Measurements from ENCODE around the gene MACROD2. TPM values are rescaled to one million over a fixed set of nuclear protein-coding genes. Genes with fewer than 3 reads are reported as not detected.

The MACROD2 gene
- total RNA-seq, 2 donors from 2014 or later, result 0.95 to 4.2 TPM

DNA sequence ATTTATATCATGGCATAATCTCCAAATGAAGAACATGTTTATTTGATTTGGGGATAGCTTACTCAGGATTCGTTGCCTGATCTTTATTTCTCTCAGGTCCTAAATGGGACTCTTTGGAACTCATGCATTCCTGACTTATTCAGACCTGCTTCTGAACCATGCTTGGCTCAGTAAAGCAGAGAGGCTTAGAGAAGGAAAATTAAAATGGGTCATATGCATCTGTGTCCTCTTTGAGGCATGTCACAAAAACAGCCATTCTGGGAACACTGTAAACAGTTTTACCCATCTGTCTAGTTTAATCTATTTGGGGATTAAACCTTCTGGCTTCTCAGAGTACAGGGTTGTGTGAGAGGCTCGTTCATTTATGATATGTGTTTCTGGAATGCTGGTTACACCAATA lies 1560.6 kb downstream of the MACROD2 start:
- Histone ChIP-seq H3K27ac (no peak overlapping the region), H3K4me1 (ENCODE audit: control insufficient read depth in 1 of 2, low read depth in 2 of 2) (no peaks in the 10 kb centered on the region), H3K36me3 (no peaks in the 10 kb centered on the region), H3K9me3 (peaks cover 3% of the 10 kb centered on the region), H3K4me3 (no peak overlapping the region), H3K27me3 (replicated peaks; ENCODE audit: insufficient read depth) (no peaks in the 10 kb centered on the region)
- DNase-seq (ENCODE audit: low spot score) (no peak), ATAC-seq (ENCODE audit: insufficient number of reproducible peaks, low FRiP score, low read depth) (no peak)
- TF ChIP-seq, protein P1, sequence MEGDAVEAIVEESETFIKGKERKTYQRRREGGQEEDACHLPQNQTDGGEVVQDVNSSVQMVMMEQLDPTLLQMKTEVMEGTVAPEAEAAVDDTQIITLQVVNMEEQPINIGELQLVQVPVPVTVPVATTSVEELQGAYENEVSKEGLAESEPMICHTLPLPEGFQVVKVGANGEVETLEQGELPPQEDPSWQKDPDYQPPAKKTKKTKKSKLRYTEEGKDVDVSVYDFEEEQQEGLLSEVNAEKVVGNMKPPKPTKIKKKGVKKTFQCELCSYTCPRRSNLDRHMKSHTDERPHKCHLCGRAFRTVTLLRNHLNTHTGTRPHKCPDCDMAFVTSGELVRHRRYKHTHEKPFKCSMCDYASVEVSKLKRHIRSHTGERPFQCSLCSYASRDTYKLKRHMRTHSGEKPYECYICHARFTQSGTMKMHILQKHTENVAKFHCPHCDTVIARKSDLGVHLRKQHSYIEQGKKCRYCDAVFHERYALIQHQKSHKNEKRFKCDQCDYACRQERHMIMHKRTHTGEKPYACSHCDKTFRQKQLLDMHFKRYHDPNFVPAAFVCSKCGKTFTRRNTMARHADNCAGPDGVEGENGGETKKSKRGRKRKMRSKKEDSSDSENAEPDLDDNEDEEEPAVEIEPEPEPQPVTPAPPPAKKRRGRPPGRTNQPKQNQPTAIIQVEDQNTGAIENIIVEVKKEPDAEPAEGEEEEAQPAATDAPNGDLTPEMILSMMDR (IDR thresholded peaks at IDR 0.05), result no peak

DNA sequence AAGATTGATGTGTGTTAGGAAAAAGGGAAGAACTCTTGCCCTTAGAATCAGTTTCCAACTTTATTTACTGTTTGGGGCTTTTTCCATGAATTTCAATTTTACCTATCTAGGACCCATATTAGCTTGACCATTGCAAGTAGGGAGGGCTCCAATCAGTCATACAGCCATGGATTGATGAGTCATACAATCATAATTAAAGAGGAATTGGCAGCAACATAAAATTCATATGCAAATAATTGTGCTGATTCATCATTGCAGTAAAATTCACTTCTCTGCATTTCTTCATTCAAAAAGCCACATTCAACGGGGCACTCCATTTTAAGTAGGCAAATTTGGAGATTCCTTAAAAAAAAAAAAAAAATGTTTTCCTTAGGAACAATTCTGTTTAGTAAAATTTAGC lies 1561.6 kb downstream of the MACROD2 start:
- ATAC-seq (ENCODE audit: insufficient number of reproducible peaks, low FRiP score, low read depth) (no peak), DNase-seq (ENCODE audit: low spot score) (no peak)
- H3K4me3 ChIP-seq, result no peak overlapping the region
- no peaks in the 10 kb centered on the region for H3K36me3 ChIP-seq
- no peaks in the 10 kb centered on the region for H3K4me1 ChIP-seq (ENCODE audit: control insufficient read depth in 1 of 2, low read depth in 2 of 2)
- peaks cover 3% of the 10 kb centered on the region for H3K9me3 ChIP-seq
- no peak overlapping the region for H3K27ac ChIP-seq
- no peaks in the 10 kb centered on the region for H3K27me3 ChIP-seq (replicated peaks; ENCODE audit: insufficient read depth)
- TF ChIP-seq, protein P1 (IDR thresholded peaks at IDR 0.05), result no peak

DNA sequence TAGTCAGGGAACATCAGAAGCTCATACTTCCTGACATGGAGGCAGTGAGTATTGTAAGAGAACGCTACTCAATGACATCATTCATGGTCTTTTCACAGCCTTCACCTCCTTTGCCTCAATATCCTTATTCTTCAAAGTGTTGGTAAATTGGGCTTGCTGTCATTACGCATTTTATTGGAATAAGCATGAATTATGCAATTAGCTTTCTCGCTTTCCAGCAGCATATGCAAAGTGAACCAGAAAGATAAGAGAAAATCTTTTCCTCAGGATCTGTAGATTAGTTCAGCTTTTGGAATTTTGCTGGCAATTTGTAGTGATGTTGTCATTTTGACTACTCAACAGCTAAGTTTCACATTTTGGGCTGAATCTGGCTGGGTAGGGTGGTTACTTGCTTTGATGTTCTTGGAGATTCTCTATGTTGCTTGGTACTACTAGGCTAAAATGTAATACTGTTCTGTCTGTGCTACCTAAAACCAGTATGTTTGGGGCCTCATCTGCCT lies 1565.8 kb downstream of the MACROD2 start:
- H3K9me3 ChIP-seq, result no peaks in the 10 kb centered on the region
- ATAC-seq (ENCODE audit: insufficient number of reproducible peaks, low FRiP score, low read depth) (no peak), DNase-seq (ENCODE audit: low spot score) (no peak)
- TF ChIP-seq, protein P1 (IDR thresholded peaks at IDR 0.05), result no peak
- H3K4me1 ChIP-seq (ENCODE audit: control insufficient read depth in 1 of 2, low read depth in 2 of 2), result no peaks in the 10 kb centered on the region
- H3K27ac ChIP-seq, result no peak overlapping the region
- no peak overlapping the region for H3K4me3 ChIP-seq
- no peaks in the 10 kb centered on the region for H3K27me3 ChIP-seq (replicated peaks; ENCODE audit: insufficient read depth)
- no peaks in the 10 kb centered on the region for H3K36me3 ChIP-seq

DNA sequence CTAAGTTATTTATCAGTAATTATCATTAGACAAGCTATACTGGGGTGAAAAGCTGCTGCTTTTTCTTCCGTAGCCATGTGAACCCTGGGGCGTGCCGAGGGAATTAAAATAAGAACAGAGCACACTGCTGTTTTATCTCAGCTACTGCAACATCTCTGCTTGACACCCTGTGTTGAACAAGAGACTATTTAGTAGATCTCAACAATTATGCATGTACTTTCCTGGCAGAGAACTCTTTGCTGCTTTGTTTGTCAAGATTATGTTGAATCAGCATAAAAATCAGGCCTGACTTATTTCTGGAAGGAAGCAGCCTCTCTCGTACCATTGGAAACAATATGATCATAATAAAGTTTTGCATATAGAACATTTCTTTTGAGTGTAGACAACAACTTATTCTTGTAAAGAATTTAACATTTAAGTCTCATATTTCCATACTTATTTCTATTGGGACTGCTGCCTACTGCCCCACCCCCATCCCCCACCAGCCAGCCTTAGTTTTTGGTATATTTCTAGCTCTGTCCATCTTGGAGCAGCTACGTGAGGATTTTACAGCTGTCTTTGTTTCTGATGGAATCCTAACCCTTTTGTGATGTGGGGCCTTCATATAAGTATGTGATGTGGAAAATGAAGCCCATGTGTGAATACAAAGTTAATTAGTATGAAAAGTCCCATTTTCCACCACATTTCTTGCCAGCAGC lies 1566.5 kb downstream of the MACROD2 start:
- H3K36me3 ChIP-seq, result no peaks in the 10 kb centered on the region
- H3K4me1 ChIP-seq (ENCODE audit: control insufficient read depth in 1 of 2, low read depth in 2 of 2), result peaks cover 0 to 4% of the 10 kb centered on the region in 2 donors
- no peak for DNase-seq (ENCODE audit: low spot score)
- no peak overlapping the region for H3K4me3 ChIP-seq
- TF ChIP-seq, protein P1 (IDR thresholded peaks at IDR 0.05), result no peak
- H3K27ac ChIP-seq, result no peak overlapping the region
- no peaks in the 10 kb centered on the region for H3K27me3 ChIP-seq (replicated peaks; ENCODE audit: insufficient read depth)
- no peaks in the 10 kb centered on the region for H3K9me3 ChIP-seq
- ATAC-seq (ENCODE audit: insufficient number of reproducible peaks, low FRiP score, low read depth), result no peak

DNA sequence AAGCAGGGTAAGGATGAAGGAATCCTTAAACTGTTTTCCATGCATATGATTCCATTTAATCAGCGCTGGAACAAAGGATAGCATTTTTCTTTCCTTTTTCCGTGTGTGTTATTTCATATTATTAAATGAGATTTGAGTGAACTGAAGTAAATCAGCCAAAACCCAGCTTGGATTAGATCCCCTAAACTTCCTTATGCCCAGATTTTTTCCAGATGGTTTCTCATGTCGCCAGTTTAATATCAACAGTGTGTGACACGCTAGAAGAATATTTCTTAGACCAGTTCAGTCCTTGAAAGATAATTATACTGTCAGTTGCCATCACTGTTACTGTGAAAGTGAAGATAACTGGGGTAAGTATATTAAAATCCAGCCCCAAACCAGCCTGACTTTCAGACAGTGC lies 1568.5 kb downstream of the MACROD2 start:
- TF ChIP-seq, protein P1 (IDR thresholded peaks at IDR 0.05), result no peak
- no peak overlapping the region for H3K27ac ChIP-seq

More for the DNA sequence above, 1568.5 kb downstream of the MACROD2 start:
- Histone ChIP-seq H3K27me3 (replicated peaks; ENCODE audit: insufficient read depth) (no peaks in the 10 kb centered on the region), H3K9me3 (no peaks in the 10 kb centered on the region), H3K36me3 (no peaks in the 10 kb centered on the region), H3K4me3 (no peak overlapping the region), H3K4me1 (ENCODE audit: control insufficient read depth in 1 of 2, low read depth in 2 of 2) (peaks cover 0 to 4% of the 10 kb centered on the region in 2 donors)
- DNase-seq (ENCODE audit: low spot score), result no peak
- no peak for ATAC-seq (ENCODE audit: insufficient number of reproducible peaks, low FRiP score, low read depth)
